HG02870 (cell line): ENCODE data around the gene EGLN3.
"Not testable (repeated sequence)": the region's sequence is repeated elsewhere in the genome, so short reads cannot be mapped to it uniquely, and the experiment has no call there.

ENCODE experiments used
- ATAC-seq: cut with Tn5 transposase; IDR thresholded peaks from one replicate; pipeline ENCODE4 v1.9.1; 2021; ENCODE audit warnings: mild to moderate bottlenecking, moderate library complexity; ENCODE audit not compliant: unreplicated experiment

The EGLN3 gene

GRCh38 chr14:33962466-33962865 lies 11.6 kb upstream of the EGLN3 start:
- ATAC-seq = not testable (repeated sequence)

- no peak for ATAC-seq
These were observed 11.1 kb upstream of the EGLN3 start for GRCh38 chr14:33962016-33962415.

GRCh38 chr14:33959692-33960151 lies 8.8 kb upstream of the EGLN3 start:
- no peak for ATAC-seq

DNA sequence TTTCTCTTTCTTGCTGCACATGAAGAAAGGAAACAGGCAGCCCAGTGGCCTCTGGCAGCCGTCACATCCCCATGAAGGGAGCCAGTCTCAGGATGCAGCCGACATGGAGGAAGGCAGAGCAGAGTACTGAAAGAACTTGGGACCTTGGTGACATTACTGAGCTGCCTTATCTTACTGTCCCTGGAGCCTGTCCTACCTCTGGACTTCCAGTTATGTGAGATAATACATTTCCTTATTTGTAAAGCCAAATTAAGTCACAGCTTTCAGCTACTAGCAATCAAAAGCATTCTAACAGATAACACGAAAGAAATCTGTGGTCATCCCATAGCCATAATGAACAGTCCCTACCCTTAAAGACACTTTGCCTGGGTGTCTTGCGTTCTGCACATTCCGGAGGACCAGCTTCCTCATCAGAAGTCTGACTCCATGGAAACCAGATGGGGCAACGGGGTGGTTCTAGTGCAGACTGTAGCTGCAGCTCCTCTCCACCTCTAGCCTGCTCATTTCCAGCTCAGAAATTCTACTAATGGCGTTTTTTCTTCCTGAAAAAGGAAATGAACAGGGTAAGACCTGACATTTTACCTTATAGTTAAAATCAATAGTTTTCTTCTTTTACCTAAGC lies 7.8 kb upstream of the EGLN3 start:
- no peak for ATAC-seq

DNA sequence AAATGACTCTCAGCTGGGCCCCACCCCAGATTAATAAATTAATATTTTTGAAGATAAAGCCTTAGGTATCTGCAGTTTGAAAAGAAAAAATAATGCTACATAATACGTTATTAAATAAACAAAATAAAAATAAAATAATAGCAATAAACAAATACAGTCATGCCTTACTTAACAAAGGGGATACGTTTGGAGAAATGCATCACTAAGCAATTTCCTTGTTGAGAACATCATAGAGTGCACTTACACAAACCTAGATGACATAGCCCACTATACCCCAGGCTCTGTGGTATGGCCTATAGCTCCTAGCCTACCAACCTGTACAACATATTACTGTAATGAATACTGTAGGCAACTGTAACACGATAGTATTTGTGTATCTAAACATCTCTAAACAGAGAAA lies 7.1 kb upstream of the EGLN3 start:
- ATAC-seq = no peak

DNA sequence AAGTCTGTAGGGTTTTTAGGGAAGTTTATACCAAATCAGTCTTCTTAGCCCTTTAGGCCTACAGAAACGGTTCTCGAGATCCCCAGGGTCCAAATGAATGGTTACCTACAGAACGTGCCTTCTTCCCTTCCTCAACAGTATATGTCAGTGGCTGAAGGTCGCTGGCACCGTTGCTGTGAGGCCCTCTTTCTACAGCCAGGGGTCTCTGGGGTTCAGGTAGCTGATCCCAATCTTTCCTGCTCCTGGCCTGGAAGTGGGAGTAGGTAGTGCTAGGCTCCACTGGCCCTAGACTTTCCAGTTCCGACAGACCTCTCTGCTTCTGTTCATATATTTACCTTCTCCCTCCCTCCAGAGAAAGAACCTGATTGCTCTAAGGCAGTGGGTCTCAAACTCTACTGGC lies 6.4 kb upstream of the EGLN3 start:
- no peak for ATAC-seq

DNA sequence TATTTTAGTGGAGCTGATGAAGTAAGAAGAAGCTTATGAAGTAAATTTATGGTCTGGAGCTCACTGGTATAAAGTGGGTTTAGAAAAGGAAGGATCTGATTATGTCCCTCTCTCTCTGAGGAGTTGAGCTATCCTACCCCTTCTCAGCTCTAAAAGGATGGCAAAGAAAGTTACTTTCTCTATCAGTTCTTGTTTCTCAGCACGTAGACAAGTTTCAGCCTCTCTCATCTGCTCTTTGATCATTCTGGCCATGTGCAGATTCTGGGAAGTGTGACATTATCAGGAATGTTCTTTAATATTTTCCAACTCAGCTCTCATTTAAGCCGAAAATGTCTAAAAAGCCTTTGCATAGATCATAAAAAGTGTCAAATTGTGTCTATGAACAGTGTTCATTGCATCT lies 5.8 kb upstream of the EGLN3 start:
- no peak for ATAC-seq

DNA sequence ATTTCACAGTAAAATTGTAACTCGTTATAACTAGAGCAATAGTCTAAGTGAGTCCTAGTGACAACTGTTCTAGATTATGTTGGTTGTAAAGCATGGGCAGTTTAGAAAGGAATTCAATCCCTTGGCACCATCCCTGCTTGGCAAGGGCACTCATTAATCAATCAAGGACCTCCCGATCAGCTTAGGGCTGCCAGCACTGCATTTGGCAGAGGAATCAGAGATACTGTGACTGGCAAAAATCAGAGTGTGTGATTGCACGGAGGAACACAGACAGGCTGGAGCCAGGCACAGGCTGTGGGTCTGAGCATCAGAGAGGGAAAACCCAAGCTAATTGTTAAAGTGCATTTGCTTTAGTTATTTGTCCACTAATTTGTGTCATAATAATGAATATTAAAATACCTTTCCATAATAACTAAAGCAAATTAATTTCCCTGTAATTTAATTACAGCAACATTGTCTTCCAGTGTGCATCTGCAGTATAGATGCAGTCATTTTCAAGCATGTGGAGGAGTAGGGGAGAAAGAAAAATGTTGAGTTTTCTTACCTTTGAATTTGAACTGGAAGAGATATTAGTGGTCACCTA lies 3.2 kb upstream of the EGLN3 start:
- ATAC-seq = no peak

- ATAC-seq = no peak
These were observed 1.7 kb upstream of the EGLN3 start for GRCh38 chr14:33952541-33952940.

GRCh38 chr14:33951183-33951840 lies 438 bp upstream of the EGLN3 start:
- no peak for ATAC-seq

DNA sequence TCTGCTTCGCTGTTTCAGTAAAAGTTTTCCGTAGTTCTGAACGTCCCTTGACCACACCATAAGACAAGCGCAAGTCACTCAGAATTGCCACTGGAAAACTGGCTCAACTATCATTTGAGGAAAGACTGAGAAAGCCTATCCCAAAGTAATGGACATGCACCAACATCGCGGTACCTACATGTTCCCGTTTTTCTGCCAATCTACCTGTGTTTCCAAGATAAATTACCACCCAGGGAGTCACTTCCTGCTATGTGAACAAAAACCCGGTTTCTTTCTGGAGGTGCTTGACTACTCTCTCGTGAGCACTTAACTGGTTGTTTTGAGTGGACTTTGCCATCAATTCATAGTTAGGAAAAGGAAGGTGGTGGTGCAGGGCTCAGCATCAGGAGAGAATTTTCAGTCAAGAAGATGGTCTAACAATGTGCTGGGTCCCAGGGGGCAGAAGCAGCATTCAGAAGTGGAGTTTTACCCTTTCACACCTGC lies 1.4 kb downstream of the EGLN3 start:
- no peak for ATAC-seq

GRCh38 chr14:33948869-33949408 lies 1.9 kb downstream of the EGLN3 start:
- no peak for ATAC-seq

- ATAC-seq = no peak
These were observed 2.6 kb downstream of the EGLN3 start for GRCh38 chr14:33948145-33948868.

DNA sequence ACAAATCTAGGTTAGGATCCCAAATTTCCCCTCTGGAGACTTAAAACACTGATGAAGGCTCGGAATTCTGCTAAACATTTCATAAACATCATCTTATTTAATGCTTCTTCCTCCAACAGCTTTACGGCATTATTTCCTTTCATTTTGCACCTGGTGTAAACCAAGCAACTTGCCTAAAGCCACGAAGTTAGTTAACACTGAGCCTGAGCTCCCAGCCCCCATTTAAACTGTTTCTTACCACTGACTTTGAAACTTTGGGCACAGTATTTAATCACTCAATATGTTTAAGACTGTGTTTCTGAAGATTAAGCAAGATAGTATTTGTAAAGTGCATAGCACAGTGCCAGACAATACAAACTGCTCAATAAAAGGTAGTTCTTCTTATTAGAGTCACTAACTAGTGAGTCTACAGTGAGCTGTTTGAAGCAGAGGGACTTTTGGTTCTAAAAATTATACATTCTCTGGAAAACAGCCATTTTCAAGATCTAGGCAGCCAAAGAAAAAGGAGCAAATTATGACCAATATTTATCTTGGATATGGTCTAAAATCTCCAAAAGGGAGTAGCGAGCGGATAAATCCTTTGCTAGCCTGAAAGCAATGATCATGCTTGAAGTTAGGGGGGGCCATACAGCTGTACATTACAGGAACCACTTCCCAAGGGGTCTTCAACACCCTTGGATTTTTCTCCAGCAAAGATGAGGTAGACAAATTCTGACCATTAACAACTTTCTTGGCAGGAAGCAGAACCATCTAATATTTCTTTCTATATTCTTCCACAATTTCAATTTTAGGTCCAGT lies 4.0 kb downstream of the EGLN3 start:
- ATAC-seq = no peak

- no peak for ATAC-seq
These were observed 5.4 kb downstream of the EGLN3 start for GRCh38 chr14:33945210-33946088.

DNA sequence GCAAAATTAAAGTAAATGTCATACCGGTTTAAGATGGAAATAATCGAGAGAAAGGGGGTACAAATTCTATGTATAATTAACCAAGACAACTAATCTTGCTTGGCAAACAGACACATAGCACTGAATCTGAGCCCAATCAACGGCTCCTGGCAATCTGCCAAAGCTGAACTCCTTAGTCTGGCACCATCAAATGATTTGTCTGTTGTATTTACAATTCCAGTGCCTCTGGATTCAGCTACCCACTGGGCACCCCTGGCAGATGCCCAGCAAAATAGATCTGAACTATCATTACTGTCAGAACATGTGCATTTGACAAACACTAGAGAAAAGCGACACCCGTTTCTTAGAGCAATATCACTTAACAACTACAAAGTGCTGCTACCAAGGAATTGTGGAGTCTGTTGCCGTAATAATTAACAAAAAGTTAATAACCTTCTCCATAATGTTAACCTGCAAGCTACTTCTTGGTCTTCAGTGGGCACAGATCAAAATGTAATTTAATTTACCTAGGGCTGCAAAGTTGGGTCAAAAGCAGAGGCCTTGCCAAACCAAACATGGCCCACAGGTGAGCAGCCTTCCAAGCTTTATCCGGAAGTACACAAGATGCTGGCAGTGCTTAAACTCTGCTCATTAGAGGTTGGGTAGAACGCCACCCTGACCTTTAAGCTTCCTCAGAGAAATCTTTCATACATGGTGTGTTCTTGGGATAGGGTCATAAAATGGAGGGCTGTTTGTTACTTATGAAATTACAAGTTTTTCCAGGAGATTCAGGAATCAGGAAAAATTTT lies 7.6 kb downstream of the EGLN3 start:
- ATAC-seq = no peak

DNA sequence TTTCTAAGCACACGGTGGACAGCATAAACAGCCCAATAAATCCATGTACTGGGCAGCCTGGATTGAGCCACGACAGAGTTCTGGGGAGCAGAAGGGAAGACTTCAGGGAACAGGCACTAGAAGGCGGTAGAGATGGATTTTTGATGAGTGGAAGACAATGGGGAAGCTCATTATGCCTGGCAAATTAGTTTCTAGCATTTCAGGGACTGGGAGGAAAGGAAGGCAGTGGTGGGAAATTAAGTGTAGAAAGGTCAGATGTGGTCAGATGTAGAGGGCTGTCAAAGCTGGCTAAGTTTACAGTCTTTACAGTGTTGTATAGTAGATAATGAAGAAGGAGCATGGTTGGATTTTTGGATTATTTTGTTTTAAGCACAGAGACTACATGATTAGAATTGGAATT lies 9.2 kb downstream of the EGLN3 start:
- no peak for ATAC-seq

DNA sequence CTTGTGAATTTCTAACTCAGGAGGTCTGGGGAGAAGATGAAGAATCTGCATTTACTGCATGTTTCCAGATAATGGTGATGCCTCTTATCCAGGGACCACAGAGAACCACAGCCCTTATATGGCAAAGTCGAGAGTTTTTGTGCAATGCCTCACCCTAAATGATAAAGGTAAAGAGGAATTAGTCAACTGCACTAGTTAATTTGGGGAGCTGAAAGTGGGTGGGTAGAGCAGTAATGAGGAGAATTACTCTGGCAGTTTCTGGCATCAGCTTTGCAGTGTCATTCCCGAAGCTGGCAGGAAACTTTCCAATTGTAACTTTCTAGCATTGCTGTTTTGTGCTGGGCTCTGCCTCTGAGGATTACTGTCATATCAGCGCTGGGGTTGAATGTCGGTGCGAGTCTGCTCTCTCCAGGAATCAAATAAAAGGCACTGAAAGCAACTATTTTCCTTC lies 10.3 kb downstream of the EGLN3 start:
- no peak for ATAC-seq
